Neural progenitor cell (in vitro differentiated cells): ENCODE results near the gene RBM26.

ENCODE experiments used
- EZH2 ChIP-seq: fragments of 200-600 bp; sonication (generic); IDR thresholded peaks from 2 replicates; pipeline ENCODE4 v1.6.1; 2017; ENCODE audit warnings: antibody characterized with exemption, mild to moderate bottlenecking, moderate library complexity
- EZH2phosphoT487 ChIP-seq: fragments of 200-600 bp; sonication (generic); IDR thresholded peaks from 2 replicates; pipeline ENCODE4 v1.6.1; 2017; ENCODE audit warnings: antibody characterized with exemption
- TF ChIP-seq, protein P1 (sequence below): fragments of 200-600 bp; sonication (generic); IDR thresholded peaks from 2 replicates; pipeline ENCODE4 v1.5.1; 2017; ENCODE audit warnings: antibody characterized with exemption, mild to moderate bottlenecking

DNA sequence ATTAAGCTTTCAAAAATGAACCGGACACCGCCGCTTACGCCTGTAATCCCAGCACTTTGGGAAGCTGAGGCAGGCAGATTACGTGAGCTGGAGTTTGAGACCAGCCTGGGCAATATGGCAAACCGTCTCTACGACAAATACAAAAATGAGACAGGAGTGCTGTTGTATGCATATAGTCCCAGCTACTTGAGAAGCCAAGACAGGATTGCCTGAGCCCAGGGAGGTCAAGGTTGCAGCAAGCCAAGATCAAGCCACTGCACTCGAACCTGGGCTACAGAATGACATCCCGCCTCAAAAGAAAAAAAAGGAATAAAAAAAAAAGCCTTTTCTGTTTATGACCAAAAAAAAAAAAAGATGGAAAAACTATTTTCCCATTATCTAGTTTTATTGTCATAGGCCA is 96.4 kb downstream of the RBM26 start:
- TF ChIP-seq, protein P1, sequence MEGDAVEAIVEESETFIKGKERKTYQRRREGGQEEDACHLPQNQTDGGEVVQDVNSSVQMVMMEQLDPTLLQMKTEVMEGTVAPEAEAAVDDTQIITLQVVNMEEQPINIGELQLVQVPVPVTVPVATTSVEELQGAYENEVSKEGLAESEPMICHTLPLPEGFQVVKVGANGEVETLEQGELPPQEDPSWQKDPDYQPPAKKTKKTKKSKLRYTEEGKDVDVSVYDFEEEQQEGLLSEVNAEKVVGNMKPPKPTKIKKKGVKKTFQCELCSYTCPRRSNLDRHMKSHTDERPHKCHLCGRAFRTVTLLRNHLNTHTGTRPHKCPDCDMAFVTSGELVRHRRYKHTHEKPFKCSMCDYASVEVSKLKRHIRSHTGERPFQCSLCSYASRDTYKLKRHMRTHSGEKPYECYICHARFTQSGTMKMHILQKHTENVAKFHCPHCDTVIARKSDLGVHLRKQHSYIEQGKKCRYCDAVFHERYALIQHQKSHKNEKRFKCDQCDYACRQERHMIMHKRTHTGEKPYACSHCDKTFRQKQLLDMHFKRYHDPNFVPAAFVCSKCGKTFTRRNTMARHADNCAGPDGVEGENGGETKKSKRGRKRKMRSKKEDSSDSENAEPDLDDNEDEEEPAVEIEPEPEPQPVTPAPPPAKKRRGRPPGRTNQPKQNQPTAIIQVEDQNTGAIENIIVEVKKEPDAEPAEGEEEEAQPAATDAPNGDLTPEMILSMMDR = no peak
- TF ChIP-seq EZH2 = no peak
- TF ChIP-seq EZH2phosphoT487 = no peak
